HPDE6-E6E7 (cell line): ENCODE results near the gene MRPL22.
"Not testable (repeated sequence)": the region's sequence is repeated elsewhere in the genome, so short reads cannot be mapped to it uniquely, and the experiment has no call there.

ENCODE experiments used
- DNase-seq: peaks from one replicate; pipeline ENCODE4 v3.0.0; 2011; ENCODE audit warnings: missing footprints; ENCODE audit errors: extremely low spot score

Gene MRPL22

DNA sequence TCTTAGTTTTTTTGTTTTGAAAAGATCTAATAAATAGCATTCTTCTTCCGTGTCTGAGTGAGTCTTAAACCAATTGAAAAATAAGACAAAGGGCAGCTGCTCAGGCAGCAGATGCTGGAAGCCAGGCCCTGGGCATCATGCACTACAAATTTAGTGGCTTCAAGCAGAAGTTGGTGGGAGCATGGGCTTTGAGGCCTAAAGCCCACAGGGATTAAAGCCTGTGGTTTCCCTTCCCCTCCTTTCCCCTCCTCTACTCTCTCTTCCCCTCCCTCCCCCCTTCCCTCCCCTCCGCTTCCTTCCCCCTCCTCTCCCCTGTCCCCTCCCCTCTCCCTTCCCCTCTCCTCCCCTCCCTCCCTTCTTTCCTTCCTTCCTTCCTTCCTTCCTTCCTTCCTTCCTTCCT lies 52.6 kb downstream of the MRPL22 start:
- no peak for DNase-seq

GRCh38 chr5:154995679-154996078 lies 54.8 kb downstream of the MRPL22 start:
- DNase-seq, result no peak

GRCh38 chr5:154997746-154998145 lies 56.9 kb downstream of the MRPL22 start:
- peak; percentile 33 for DNase-seq

DNA sequence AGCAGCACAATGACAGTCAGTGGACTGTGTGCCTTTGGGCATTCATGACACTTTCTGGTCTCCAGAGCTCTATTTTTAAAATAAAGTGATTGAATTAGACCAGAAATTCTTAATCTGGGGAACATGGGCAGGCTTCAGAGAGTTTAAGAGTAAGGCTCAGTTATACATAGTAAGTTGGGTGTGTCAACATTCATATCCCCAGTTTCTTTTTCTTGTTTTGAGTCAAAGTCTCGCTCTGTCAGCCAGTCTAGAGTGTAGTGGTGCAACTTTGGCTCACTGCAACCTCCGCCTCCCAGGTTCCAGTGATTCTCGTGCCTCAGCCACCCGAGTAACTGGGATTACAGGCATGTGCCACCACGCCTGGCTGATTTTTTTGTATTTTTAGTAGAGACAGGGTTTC lies 59.0 kb downstream of the MRPL22 start:
- DNase-seq, result no peak

GRCh38 chr5:155001523-155001922 lies 60.6 kb downstream of the MRPL22 start:
- no peak for DNase-seq

DNA sequence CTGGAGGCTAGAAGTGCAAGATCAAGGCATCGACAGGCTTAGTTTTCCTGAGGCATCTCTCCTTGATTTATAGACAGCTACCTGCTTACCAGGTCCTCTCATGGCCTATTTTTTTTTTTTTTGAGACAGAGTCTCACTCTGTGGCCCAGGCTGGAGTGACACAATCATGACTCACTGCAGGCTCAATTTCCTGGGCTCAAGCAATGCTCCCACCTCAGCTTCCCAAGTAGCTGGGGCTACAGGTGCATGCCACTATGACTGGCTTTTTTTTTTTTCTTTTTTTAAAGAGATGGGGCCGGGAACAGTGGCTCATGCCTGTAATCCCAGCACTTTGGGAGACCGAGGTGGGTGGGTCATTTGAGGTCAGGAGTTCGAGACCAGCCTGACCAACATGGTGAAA lies 61.8 kb downstream of the MRPL22 start:
- DNase-seq, result not testable (repeated sequence)

DNA sequence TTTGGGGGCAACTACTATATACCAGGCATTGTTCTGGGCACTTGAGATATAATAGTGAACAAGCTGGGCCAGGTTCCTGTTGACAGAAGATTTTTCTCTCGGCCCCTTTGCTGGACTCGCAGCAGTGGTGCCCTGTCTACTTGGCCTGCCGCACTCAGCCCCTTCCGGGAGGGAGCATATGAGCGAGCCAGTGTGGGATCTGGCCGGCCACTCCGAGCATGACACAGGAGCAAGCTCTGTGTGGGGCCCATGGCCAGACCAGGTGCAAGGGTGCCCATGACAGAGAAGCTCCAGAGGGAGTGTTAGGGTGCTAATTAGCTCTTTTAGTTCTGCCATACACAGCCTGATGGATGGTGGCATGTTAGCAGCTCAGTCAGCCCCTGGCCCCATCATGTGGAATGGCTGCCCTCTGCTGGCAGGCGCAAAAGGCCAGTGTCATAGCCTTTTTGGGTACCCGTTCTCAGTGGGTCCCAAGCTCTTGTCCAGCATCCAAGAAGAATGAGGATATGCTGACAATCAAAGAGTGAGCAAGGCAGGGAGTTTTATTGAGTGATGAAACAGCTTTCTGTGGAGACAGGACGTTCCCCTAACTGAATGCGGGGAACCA lies 63.4 kb downstream of the MRPL22 start:
- peak; percentile 10 for DNase-seq

DNA sequence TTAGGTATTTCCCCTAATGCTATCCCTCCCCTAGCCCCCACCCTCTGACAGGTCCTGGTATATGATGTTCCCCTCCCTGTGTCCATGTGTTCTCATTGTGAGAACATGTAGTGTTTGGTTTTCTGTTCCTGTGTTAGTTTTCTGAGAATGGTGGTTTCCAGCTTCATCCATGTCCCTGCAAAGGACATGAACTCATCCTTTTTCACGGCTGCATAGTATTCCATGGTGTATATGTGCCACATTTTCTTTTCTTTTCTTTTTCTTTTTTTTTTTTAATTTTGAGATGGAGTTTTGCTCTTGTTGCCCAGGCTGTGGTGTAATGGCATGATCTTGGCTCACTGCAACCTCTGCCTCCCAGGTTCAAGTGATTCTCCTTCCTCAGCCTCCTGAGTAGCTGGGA lies 65.4 kb downstream of the MRPL22 start:
- DNase-seq, result not testable (repeated sequence)

GRCh38 chr5:155008669-155009068 lies 67.8 kb downstream of the MRPL22 start:
- DNase-seq, result no peak

GRCh38 chr5:155010881-155011280 lies 70.0 kb downstream of the MRPL22 start:
- no peak for DNase-seq

- no peak for DNase-seq
Observed at GRCh38 chr5:155013526-155013925, 72.7 kb downstream of the MRPL22 start, which contains the start of gene KIF4B. Gene KIF4B, plus strand, starts transcription at chr5:155013755. Its CDS starts 105 bp downstream, at chr5:155013860.

DNA sequence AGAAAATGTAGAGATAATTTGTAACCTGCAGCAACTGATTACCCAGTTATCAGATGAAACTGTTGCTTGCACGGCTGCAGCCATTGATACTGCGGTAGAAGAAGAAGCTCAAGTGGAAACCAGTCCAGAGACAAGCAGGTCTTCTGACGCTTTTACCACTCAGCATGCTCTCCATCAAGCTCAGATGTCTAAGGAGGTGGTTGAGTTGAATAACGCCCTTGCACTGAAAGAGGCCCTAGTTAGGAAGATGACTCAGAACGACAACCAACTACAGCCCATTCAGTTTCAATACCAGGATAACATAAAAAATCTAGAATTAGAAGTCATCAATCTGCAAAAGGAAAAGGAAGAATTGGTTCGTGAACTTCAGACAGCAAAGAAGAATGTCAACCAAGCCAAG lies 74.4 kb downstream of the MRPL22 start:
- no peak for DNase-seq

- DNase-seq, result no peak
Observed at GRCh38 chr5:155017610-155018009, 76.7 kb downstream of the MRPL22 start.
